HCT116 (cell line): ENCODE results near the gene GPR39. TPM values are rescaled to one million over a fixed set of nuclear protein-coding genes. Genes with fewer than 3 reads are reported as not detected.

Experiments used
- ATAC-seq: fragments of 200-7000 bp; cut with Tn5 transposase; 2 replicates; pipeline ENCODE4 v1.9.1; 2020; ENCODE audit warnings: mild to moderate bottlenecking, moderate library complexity
- BruUV-seq: library from RNA; stranded (reverse); fragments of 400-500 nt; replicated peaks from 2 replicates; lab custom pipeline; 2021; lab: Mats Ljungman, UMichigan
- CTCF ChIA-PET: fragments of 300-600 bp; sonication (Branson Sonifier 250); formaldehyde crosslinking; loops from one replicate; lab custom pipeline; 2021; ENCODE audit warnings: antibody characterized with exemption; lab: Charles Lee
- POLR2A ChIA-PET: fragments of 300-600, 350-600 bp; sonication (Branson Sonifier 250); formaldehyde crosslinking; loops from one replicate; lab custom pipeline; 2021; ENCODE audit warnings: antibody characterized with exemption; lab: Charles Lee
- RAD21 ChIA-PET, 2 experiments: fragments of 300-600 bp; sonication (Branson Sonifier 250); formaldehyde crosslinking; loops; one replicate each; lab custom pipeline; 2023; ENCODE audit warnings: low total read pairs in 2 of 2; ENCODE audit not compliant: uncharacterized antibody in 2 of 2, unreplicated experiment in 2 of 2, low non-redundant PET in 1 of 2; lab: Charles Lee
- DNase-seq: peaks from one replicate; pipeline ENCODE4 v3.0.0-alpha.2; 2010; ENCODE audit warnings: low read depth, low spot score
- H2AFZ ChIP-seq: fragments of 200-600 bp; shearing (Covaris generic), sonication (generic); 2 replicates; pipeline ENCODE4 v1.6.1; 2017; ENCODE audit warnings: low read depth, mixed run types, mixed read lengths, antibody characterized with exemption, low read length; ENCODE audit not compliant: poor library complexity, severe bottlenecking
- H3K27ac ChIP-seq: 2 replicates; pipeline ENCODE4 v1.5.1; 2012; ENCODE audit warnings: low read depth, low read length
- H3K27me3 ChIP-seq: fragments of 200-600 bp; sonication (generic); 2 replicates; pipeline ENCODE4 v1.6.1; 2016; ENCODE audit warnings: mixed run types, low read length, mixed read lengths; ENCODE audit not compliant: insufficient read depth
- H3K36me3 ChIP-seq, 2 experiments: fragments of 200-500 bp in 1 of 2; fragments of 200-600 bp in 1 of 2; sonication (Bioruptor generic) in 1 of 2; sonication (generic) in 1 of 2; 2 replicates each; pipeline versions ENCODE4 v1.5.1 to v1.6.1; 2014 to 2016; ENCODE audit warnings: low read length in 2 of 2, inconsistent platforms in 1 of 2, mixed read lengths in 1 of 2, mixed run types in 1 of 2; ENCODE audit not compliant: insufficient read depth in 2 of 2, control insufficient read depth in 1 of 2
- H3K4me1 ChIP-seq, 2 experiments: fragments of 200-600 bp in 1 of 2; sonication (generic) in 1 of 2; 2 replicates each; pipeline versions ENCODE4 v1.5.1 to v1.6.1; 2012 to 2017; ENCODE audit warnings: low read length in 2 of 2, inconsistent platforms in 1 of 2, mild to moderate bottlenecking in 1 of 2, mixed read lengths in 1 of 2, mixed run types in 1 of 2, moderate library complexity in 1 of 2; ENCODE audit not compliant: insufficient read depth in 2 of 2, control insufficient read depth in 1 of 2
- H3K4me2 ChIP-seq: fragments of 200-600 bp; sonication (generic); 2 replicates; pipeline ENCODE4 v1.6.1; 2017; ENCODE audit warnings: mixed run types, low read length, mixed read lengths
- H3K4me3 ChIP-seq, 2 experiments: fragments of 200-600 bp in 1 of 2; sonication (generic) in 1 of 2; replicated peaks in 1 of 2; 2 replicates each; pipeline ENCODE4 v1.5.1; 2011 to 2016; ENCODE audit warnings: low read length in 2 of 2, control low read depth in 1 of 2, low read depth in 1 of 2, mild to moderate bottlenecking in 1 of 2, mixed read lengths in 1 of 2, mixed run types in 1 of 2
- H3K79me2 ChIP-seq: fragments of 200-600 bp; sonication (generic); 2 replicates; pipeline ENCODE4 v1.6.1; 2017; ENCODE audit warnings: mild to moderate bottlenecking, mixed run types, low read length, moderate library complexity, mixed read lengths; ENCODE audit not compliant: insufficient read depth
- H3K9ac ChIP-seq: fragments of 200-600 bp; sonication (generic); 2 replicates; pipeline ENCODE4 v1.6.1; 2016; ENCODE audit warnings: low read length, mixed read lengths
- H3K9me2 ChIP-seq: fragments of 200-600 bp; sonication (generic), shearing (Covaris generic); 2 replicates; pipeline ENCODE4 v1.6.1; 2017; ENCODE audit warnings: mixed run types, mild to moderate bottlenecking, moderate library complexity; ENCODE audit not compliant: insufficient read depth
- H3K9me3 ChIP-seq, 2 experiments: fragments of 200-500 bp in 1 of 2; fragments of 200-600 bp in 1 of 2; sonication (Bioruptor generic) in 1 of 2; sonication (generic) in 1 of 2; 2 replicates each; pipeline ENCODE4 v1.6.1; 2014 to 2017; ENCODE audit warnings: low read length in 2 of 2, mixed read lengths in 2 of 2, inconsistent platforms in 1 of 2, low read depth in 1 of 2, mild to moderate bottlenecking in 1 of 2, mixed run types in 1 of 2, moderate library complexity in 1 of 2; ENCODE audit not compliant: control insufficient read depth in 1 of 2, insufficient read depth in 1 of 2
- H4K20me1 ChIP-seq: fragments of 200-600 bp; sonication (generic), shearing (Covaris generic); 2 replicates; pipeline ENCODE4 v1.6.1; 2017; ENCODE audit warnings: mixed run types, mild to moderate bottlenecking, moderate library complexity; ENCODE audit not compliant: insufficient read depth
- EGR1 ChIP-seq: IDR thresholded peaks from 2 replicates; pipeline ENCODE4 v1.6.1; 2012; ENCODE audit warnings: low read depth
- FOSL1 ChIP-seq: IDR thresholded peaks from 2 replicates; pipeline ENCODE4 v1.6.1; 2012; ENCODE audit warnings: low read depth
- JUND ChIP-seq: IDR thresholded peaks from 2 replicates; pipeline ENCODE4 v1.6.1; 2012
- SRF ChIP-seq: IDR thresholded peaks from 2 replicates; pipeline ENCODE4 v1.6.1; 2012; ENCODE audit warnings: low read depth
- TCF7L2 ChIP-seq: IDR thresholded peaks from 2 replicates; pipeline ENCODE4 v1.7.0; 2011; ENCODE audit warnings: borderline replicate concordance, inconsistent platforms; ENCODE audit not compliant: insufficient read depth, insufficient read length; ENCODE audit errors: extremely low read depth
- intact Hi-C: fragments of 100-400 bp; cut with micrococcal nuclease; formaldehyde crosslinking; loops from 2 replicates; pipeline ENCODE4 v1.10.0; 2022
- total RNA-seq: library from RNA; stranded (reverse); gene quantifications from one replicate; pipeline ENCODE4 v1.2.1, GENCODE V29; 2021; ENCODE audit not compliant: unreplicated experiment
- TF ChIP-seq, protein P1 (sequence below), 3 experiments: fragments of 200-600 bp in 1 of 3; sonication (generic) in 1 of 3; IDR thresholded peaks in 2 of 3; conservative IDR thresholded peaks in 1 of 3; 2 replicates each; pipeline ENCODE4 v1.5.1; 2012 to 2017; ENCODE audit warnings: low read depth in 2 of 3, low read length in 2 of 3, antibody characterized with exemption in 1 of 3, borderline replicate concordance in 1 of 3, control low read depth in 1 of 3, mild to moderate bottlenecking in 1 of 3, mixed read lengths in 1 of 3, mixed run types in 1 of 3, moderate library complexity in 1 of 3; ENCODE audit not compliant: insufficient read depth in 1 of 3
- TF ChIP-seq, protein P2 (sequence below): IDR thresholded peaks from 2 replicates; pipeline ENCODE4 v1.6.1; 2012

Gene GPR39
- total RNA-seq, 1 experiment from 2014 or later = 5.1 TPM

DNA sequence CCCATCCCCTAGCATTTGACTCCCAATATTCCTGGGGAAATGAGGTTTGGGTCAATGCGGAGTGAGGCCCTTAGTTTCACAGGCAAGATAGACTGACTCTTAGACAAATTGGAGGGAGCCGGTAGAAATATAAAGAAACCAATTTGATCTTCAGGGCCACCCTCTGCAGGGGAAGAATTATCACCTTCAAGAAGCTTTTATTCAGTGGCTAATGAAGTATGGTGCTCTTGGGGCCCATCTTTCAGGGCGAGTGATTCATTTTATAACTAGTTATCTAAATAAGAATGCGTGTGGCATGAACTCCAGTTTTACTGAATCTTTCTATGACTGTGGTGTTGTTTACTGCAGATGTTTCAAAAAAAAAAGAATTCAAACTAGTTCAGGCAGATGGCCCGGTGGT is 165.0 kb downstream of the GPR39 start:
- Histone ChIP-seq H3K9me2 (no peaks in the 10 kb centered on the region), H3K4me2 (no peak overlapping the region), H3K9ac (no peak overlapping the region), H3K9me3 (no peaks in the 10 kb centered on the region), H3K36me3 (no peaks in the 10 kb centered on the region), H3K79me2 (no peaks in the 10 kb centered on the region), H4K20me1 (no peaks in the 10 kb centered on the region), H2AFZ (no peak overlapping the region), H3K4me1 (no peaks in the 10 kb centered on the region), H3K27ac (no peak overlapping the region), H3K4me3 (no peak overlapping the region), H3K27me3 (no peaks in the 10 kb centered on the region)
- ChIA-PET POLR2A (no interaction called here), CTCF (no interaction called here), RAD21 (no interaction called here)
- intact Hi-C loops = no loop called here
- DNase-seq (no peak), ATAC-seq (no peak)
- TF ChIP-seq SRF (no peak), EGR1 (no peak), JUND (no peak), FOSL1 (no peak), TCF7L2 (no peak)
- TF ChIP-seq, protein P1, sequence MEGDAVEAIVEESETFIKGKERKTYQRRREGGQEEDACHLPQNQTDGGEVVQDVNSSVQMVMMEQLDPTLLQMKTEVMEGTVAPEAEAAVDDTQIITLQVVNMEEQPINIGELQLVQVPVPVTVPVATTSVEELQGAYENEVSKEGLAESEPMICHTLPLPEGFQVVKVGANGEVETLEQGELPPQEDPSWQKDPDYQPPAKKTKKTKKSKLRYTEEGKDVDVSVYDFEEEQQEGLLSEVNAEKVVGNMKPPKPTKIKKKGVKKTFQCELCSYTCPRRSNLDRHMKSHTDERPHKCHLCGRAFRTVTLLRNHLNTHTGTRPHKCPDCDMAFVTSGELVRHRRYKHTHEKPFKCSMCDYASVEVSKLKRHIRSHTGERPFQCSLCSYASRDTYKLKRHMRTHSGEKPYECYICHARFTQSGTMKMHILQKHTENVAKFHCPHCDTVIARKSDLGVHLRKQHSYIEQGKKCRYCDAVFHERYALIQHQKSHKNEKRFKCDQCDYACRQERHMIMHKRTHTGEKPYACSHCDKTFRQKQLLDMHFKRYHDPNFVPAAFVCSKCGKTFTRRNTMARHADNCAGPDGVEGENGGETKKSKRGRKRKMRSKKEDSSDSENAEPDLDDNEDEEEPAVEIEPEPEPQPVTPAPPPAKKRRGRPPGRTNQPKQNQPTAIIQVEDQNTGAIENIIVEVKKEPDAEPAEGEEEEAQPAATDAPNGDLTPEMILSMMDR (IDR thresholded peaks at IDR 0.05 in 2 of 3, conservative IDR thresholded peaks at IDR 0.05 in 1 of 3; ENCODE audit: borderline replicate concordance in 1 of 3, insufficient read depth in 1 of 3, low read depth in 2 of 3, low read length in 2 of 3) = no peak
- TF ChIP-seq, protein P2, sequence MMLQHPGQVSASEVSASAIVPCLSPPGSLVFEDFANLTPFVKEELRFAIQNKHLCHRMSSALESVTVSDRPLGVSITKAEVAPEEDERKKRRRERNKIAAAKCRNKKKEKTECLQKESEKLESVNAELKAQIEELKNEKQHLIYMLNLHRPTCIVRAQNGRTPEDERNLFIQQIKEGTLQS = no peak
- no TSS peak for BruUV-seq
